Superior temporal gyrus (tissue), 1 donor: ENCODE results near the gene PTDSS2.
"Not testable (repeated sequence)": the region's sequence is repeated elsewhere in the genome, so short reads cannot be mapped to it uniquely, and the experiment has no call there.

Experiments
- DNase-seq: peaks from one replicate; pipeline ENCODE4 v3.0.0-alpha.2; 2016; ENCODE audit errors: extremely low spot score

The PTDSS2 gene

GRCh38 chr11:468493-468892, 18.4 kb downstream of the PTDSS2 start:
- DNase-seq, result peak; percentile 27

DNA sequence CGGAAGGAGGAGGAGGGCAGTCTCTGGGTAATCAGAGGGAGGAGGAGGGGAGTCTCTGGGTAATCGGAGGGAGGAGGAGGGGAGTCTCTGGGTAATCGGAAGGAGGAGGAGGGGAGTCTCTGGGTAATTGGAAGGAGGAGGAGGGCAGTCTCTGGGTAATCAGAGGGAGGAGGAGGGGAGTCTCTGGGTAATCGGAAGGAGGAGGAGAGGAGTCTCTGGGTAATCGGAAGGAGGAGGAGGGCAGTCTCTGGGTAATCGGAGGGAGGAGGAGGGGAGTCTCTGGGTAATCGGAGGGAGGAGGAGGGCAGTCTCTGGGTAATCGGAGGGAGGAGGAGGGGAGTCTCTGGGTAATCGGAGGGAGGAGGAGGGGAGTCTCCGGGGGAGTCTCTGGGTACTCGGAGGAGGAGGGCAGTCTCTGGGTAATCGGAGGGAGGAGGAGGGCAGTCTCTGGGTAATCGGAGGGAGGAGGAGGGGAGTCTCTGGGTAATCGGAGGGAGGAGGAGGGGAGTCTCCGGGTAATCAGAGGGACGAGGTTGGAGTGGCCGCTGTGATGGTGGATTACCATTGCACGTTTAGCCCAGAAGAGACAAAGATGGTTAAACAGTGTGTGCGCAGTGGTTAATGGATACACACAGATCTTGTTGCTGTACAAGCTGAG, 19.1 kb downstream of the PTDSS2 start:
- not testable (repeated sequence) for DNase-seq

DNA sequence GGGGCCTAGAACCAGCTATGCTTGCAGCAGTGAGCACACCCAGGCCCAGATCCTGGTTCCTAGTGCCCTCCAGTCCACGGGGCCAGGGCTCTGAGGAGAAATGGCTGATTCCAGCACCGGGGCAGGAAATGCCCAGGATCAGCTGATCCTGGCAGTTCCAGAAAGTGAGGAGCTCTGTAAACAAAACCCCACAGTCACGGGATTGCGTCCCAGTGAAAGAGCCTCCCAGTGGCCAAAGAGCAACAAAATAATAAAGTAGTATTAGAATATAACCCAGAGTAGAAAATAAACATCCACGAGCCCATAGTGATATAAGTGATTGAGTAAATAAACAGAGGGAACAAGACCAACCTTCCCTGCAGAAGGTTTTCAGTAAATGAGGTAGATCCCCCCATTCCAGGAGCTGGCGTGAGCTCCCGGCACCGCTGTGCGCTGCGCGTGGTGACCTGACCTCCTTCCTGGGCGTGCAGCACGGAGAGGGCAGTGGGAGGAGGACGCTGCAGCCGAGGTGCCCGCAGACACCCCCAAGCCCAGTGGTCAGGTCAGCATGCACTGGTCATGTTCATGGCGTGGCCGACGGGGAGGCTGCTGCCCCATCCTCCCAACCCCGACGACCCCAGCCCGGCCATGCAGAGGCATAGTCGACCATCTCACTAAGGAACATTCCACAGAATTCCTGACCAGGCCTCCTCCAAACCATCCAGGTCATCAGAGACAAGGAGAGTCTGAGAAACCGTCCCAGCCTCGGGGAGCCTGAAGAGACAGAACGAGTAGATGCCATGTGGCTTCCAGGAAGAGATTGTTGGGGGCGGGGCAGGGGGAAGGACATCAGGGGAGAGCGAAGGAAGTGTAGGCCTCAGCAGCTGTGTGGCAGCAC, 19.8 kb downstream of the PTDSS2 start:
- peak; percentile 94 for DNase-seq

GRCh38 chr11:471468-472145, 21.5 kb downstream of the PTDSS2 start:
- no peak for DNase-seq

DNA sequence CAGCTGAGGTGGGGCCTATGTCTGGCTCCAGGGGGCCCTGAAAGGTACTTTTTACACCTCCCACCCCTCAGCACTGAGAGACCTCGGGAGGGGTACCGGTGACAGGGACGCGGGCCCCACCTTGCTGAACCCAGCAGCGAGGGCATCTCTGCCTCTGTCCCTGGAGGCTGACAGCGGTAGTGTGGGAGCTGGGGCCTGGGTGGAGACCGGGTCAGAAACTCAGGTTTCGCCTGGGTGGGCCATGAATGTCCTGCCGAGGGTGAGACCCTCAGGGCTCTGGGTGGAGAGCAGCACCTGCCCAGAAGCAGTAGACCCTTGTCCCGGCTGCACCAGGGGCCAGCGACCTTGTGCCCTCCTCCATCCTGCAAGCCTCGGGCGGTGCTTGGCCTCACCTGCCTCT, 22.2 kb downstream of the PTDSS2 start:
- no peak for DNase-seq

GRCh38 chr11:472816-473215, 22.7 kb downstream of the PTDSS2 start:
- DNase-seq, result no peak

DNA sequence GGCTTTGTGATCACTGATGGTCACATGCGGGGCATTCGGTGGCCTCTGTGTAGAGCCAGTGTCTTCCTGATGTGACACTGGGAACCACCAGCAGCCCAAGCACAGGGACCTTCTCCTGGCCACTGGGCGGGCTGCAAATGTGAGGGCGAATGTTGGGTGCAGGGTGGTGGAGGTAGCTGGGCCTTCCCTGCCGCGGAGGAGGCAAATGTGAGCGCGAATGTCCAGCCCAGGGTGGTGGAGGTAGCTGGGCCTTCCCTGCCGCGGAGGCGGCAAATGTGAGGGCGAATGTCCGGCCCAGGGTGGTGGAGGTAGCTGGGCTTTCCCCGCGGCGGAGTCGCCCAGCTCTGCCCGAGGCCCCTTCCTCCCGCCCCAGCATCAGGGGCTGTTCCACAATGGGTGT, 23.3 kb downstream of the PTDSS2 start:
- no peak for DNase-seq

- DNase-seq, result no peak
Observed at GRCh38 chr11:473962-474785, 24.1 kb downstream of the PTDSS2 start.

DNA sequence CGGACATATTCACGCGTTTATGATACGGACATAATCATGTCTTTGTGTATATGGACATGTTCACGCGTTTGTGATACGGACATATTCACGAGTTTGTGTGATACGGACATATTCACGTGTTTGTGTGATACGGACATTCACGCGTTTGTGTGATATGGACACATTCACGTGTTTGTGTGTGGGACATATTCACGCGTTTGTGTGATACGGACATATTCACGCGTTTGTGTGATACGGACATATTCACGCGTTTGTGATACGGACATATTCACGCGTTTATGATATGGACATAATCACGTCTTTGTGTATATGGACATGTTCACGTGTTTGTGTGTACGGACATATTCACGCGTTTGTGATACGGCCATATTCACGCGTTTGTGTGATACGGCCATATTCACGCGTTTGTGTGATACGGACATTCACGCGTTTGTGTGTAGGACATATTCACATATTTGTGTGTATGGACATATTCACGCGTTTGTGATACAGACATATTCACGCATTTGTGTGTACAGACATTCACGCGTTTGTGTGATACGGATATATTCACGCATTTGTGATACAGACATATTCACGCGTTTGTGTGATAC, 24.9 kb downstream of the PTDSS2 start:
- no peak for DNase-seq

- DNase-seq, result no peak
Observed at GRCh38 chr11:475941-476340, 25.9 kb downstream of the PTDSS2 start.

GRCh38 chr11:476416-476815, 26.3 kb downstream of the PTDSS2 start:
- DNase-seq, result no peak

- DNase-seq, result no peak
Observed at GRCh38 chr11:477052-477715, 27.1 kb downstream of the PTDSS2 start.

GRCh38 chr11:479311-479710, 29.2 kb downstream of the PTDSS2 start:
- no peak for DNase-seq

- no peak for DNase-seq
Observed at GRCh38 chr11:484616-485015, 34.5 kb downstream of the PTDSS2 start.

DNA sequence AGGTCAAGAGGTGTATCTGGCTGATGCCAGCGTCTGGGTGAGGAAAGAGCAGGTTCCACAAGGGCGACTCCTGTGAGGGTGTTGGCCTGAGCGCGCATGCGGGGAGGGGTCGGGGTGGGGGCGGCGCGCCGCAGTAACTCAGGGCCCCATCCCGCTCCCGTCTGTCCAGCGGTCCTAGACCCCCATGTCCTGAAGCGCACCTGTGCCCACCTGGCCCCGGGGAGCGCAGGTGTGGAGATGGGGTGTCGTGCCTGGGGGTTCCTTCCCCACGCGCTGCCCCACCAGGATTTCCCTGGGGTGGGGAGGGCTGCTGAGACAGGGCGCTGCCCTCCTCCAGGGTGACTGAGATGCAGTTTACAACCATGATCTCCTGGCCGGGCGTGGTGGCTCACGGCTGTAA, 36.1 kb downstream of the PTDSS2 start:
- DNase-seq, result no peak

GRCh38 chr11:487571-488021, 37.5 kb downstream of the PTDSS2 start:
- no peak for DNase-seq

DNA sequence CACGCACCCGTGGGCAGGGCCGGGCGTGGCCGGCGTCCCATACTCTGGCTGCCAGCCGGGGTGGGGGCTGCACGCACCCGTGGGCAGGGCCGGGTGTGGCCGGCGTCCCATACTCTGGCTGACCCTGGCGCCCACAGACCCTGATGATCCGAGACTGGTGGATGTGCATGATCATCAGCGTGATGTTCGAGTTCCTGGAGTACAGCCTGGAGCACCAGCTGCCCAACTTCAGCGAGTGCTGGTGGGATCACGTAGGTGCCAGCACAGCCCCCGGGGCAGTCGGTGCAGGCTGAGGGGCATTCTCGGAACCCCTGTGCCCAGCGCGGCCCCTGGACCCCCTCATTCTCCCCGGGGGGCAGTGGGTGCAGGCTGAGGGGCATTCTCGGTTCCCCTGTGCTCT, 38.0 kb downstream of the PTDSS2 start:
- no peak for DNase-seq

DNA sequence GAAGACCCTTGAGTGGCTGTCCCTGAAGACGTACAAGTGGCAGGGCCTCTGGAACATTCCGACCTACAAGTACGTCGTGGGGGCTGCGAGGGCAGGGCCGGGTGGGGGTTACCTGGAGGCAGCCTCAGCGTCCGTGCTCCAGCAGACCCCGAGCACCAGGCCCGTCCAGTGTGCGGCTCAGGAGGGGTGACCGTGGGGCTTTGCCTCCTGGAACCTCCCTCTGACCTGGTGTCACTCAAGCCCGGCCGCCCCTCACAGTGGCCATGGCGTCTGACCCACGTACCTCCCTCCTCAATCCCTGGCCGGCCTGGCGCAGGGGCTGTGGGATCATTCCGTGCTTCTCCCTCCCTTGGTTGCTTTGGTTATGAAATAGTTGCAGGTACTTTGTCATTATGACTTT, 38.5 kb downstream of the PTDSS2 start:
- DNase-seq, result no peak

GRCh38 chr11:488992-489391, 38.9 kb downstream of the PTDSS2 start:
- peak; percentile 37 for DNase-seq

- DNase-seq, result no peak
Observed at GRCh38 chr11:489610-490185, 39.6 kb downstream of the PTDSS2 start.
